Measurements from ENCODE around the gene AMMECR1L. TPM values are rescaled to one million over a fixed set of nuclear protein-coding genes. Genes with fewer than 3 reads are reported as not detected.

The AMMECR1L gene
- total RNA-seq, 1 experiment from 2014 or later, result 31.1 TPM

GRCh38 chr2:127857265-127857808, 28.4 kb downstream of the AMMECR1L start:
- Mint-ChIP-seq H3K27me3 (ENCODE audit: insufficient read depth, unreplicated experiment) (no peaks in the 10 kb centered on the region), H3K4me1 (ENCODE audit: insufficient read depth, unreplicated experiment) (peaks cover 20% of the 10 kb centered on the region), H3K4me3 (ENCODE audit: unreplicated experiment) (peak overlapping the region; percentile 85), H3K36me3 (ENCODE audit: insufficient read depth, unreplicated experiment) (peaks cover 30% of the 10 kb centered on the region), H3K27ac (ENCODE audit: low read depth, unreplicated experiment) (peak overlapping the region; percentile 87), H3K9me3 (ENCODE audit: unreplicated experiment) (no peaks in the 10 kb centered on the region)
- TSS peak; percentile 56 for BruUV-seq (replicated peaks)
- ChIA-PET CTCF (interaction anchor here (0.6 to 1.3 kb wide), 9 partner anchors 8 to 241 kb away, joined by 3 to 6 read pairs (median 3); no protein-coding TSS in a partner anchor), POLR2A (interaction anchor here (0.5 to 2.5 kb wide), 15 partner anchors 9 to 331 kb away, joined by 3 to 13 read pairs (median 3); partner anchors contain the start of genes IWS1, SFT2D3 and WDR33)
- intact Hi-C loops (cut with micrococcal nuclease), result loop anchor here (5.0 kb wide), 1 partner anchor 85 kb away; no protein-coding TSS in a partner anchor
- no peak for TF ChIP-seq CTCF (IDR thresholded peaks at IDR 0.05; ENCODE audit: unreplicated experiment)
- DNase-seq (ENCODE audit: unreplicated experiment), result peak; percentile 25

GRCh38 chr2:127853671-127854070, 32.1 kb downstream of the AMMECR1L start:
- no peak for TF ChIP-seq CTCF (IDR thresholded peaks at IDR 0.05; ENCODE audit: unreplicated experiment)
- peaks cover 16% of the 10 kb centered on the region for H3K4me1 Mint-ChIP-seq (ENCODE audit: insufficient read depth, unreplicated experiment)
- H3K27me3 Mint-ChIP-seq (ENCODE audit: insufficient read depth, unreplicated experiment), result no peaks in the 10 kb centered on the region
- intact Hi-C loops (cut with micrococcal nuclease), result no loop called here
- H3K9me3 Mint-ChIP-seq (ENCODE audit: unreplicated experiment), result no peaks in the 10 kb centered on the region
- ChIA-PET POLR2A (interaction anchor here (0.5 to 1.1 kb wide), 3 partner anchors 22 to 42 kb away, joined by 3 to 5 read pairs (median 4); partner anchors contain the start of gene WDR33), CTCF (interaction anchor here (0.6 to 1.0 kb wide), 2 partner anchors 7 to 53 kb away, joined by 3 read pairs; no protein-coding TSS in a partner anchor)
- H3K4me3 Mint-ChIP-seq (ENCODE audit: unreplicated experiment), result no peak overlapping the region
- peaks cover 50% of the 10 kb centered on the region for H3K36me3 Mint-ChIP-seq (ENCODE audit: insufficient read depth, unreplicated experiment)
- no peak overlapping the region for H3K27ac Mint-ChIP-seq (ENCODE audit: low read depth, unreplicated experiment)
- DNase-seq (ENCODE audit: unreplicated experiment), result no peak
- no TSS peak for BruUV-seq (replicated peaks)

- ChIA-PET POLR2A (interaction anchor here (1.1 kb wide), 1 partner anchor 21 kb away, joined by 3 read pairs; no protein-coding TSS in a partner anchor), CTCF (interaction anchor here (0.6 kb wide), 1 partner anchor 211 kb away, joined by 3 read pairs; no protein-coding TSS in a partner anchor)
- no TSS peak for BruUV-seq (replicated peaks)
- no peak overlapping the region for H3K27ac Mint-ChIP-seq (ENCODE audit: low read depth, unreplicated experiment)
- no peak overlapping the region for H3K4me3 Mint-ChIP-seq (ENCODE audit: unreplicated experiment)
- intact Hi-C loops (cut with micrococcal nuclease), result no loop called here
- no peak for DNase-seq (ENCODE audit: unreplicated experiment)
- TF ChIP-seq CTCF (IDR thresholded peaks at IDR 0.05; ENCODE audit: unreplicated experiment), result no peak
- H3K9me3 Mint-ChIP-seq (ENCODE audit: unreplicated experiment), result no peaks in the 10 kb centered on the region
- H3K36me3 Mint-ChIP-seq (ENCODE audit: insufficient read depth, unreplicated experiment), result peaks cover 63% of the 10 kb centered on the region
- no peaks in the 10 kb centered on the region for H3K27me3 Mint-ChIP-seq (ENCODE audit: insufficient read depth, unreplicated experiment)
- H3K4me1 Mint-ChIP-seq (ENCODE audit: insufficient read depth, unreplicated experiment), result peaks cover 16% of the 10 kb centered on the region
Observed at GRCh38 chr2:127852388-127852787, 33.4 kb downstream of the AMMECR1L start.

- intact Hi-C loops (cut with micrococcal nuclease), result no loop called here
- Mint-ChIP-seq H3K4me3 (ENCODE audit: unreplicated experiment) (no peak overlapping the region), H3K27me3 (ENCODE audit: insufficient read depth, unreplicated experiment) (no peaks in the 10 kb centered on the region), H3K9me3 (ENCODE audit: unreplicated experiment) (no peaks in the 10 kb centered on the region), H3K4me1 (ENCODE audit: insufficient read depth, unreplicated experiment) (no peaks in the 10 kb centered on the region), H3K36me3 (ENCODE audit: insufficient read depth, unreplicated experiment) (peaks cover 85% of the 10 kb centered on the region), H3K27ac (ENCODE audit: low read depth, unreplicated experiment) (no peak overlapping the region)
- POLR2A ChIA-PET, result no interaction called here
- no TSS peak for BruUV-seq (replicated peaks)
- DNase-seq (ENCODE audit: unreplicated experiment), result no peak
- no peak for TF ChIP-seq CTCF (IDR thresholded peaks at IDR 0.05; ENCODE audit: unreplicated experiment)
- CTCF ChIA-PET, result no interaction called here
Observed at GRCh38 chr2:127847931-127848330, 37.8 kb downstream of the AMMECR1L start.

Measured in MCF 10A (cell line).